Lung (tissue), 12 donors: ENCODE data around the gene C2orf68. TPM values are rescaled to one million over a fixed set of nuclear protein-coding genes. Genes with fewer than 3 reads are reported as not detected.

ENCODE experiments used
- ATAC-seq: fragments of 200-7000 bp; cut with Tn5 transposase; one replicate; pipeline ENCODE4 v1.9.1; 2020; ENCODE audit warnings: moderate number of reproducible peaks; ENCODE audit not compliant: insufficient read depth, low FRiP score
- DNase-seq, 3 donors: peaks; one replicate each; pipeline ENCODE4 v3.0.0-alpha.2; 2013 to 2017
- H3K27ac ChIP-seq, 2 donors: one replicate each; pipeline ENCODE4 v1.5.1; 2013; ENCODE audit warnings: mild to moderate bottlenecking in 2 of 2, moderate library complexity in 2 of 2, control low read depth in 1 of 2, inconsistent platforms in 1 of 2, low read depth in 1 of 2, low read length in 1 of 2
- H3K27me3 ChIP-seq, 3 donors: one replicate each; pipeline ENCODE4 v1.5.1; 2013; ENCODE audit warnings: low read length in 2 of 3; ENCODE audit not compliant: control insufficient read depth in 3 of 3, insufficient read depth in 3 of 3
- H3K36me3 ChIP-seq, 4 donors: one replicate each; pipeline ENCODE4 v1.5.1; 2013; ENCODE audit warnings: low read length in 4 of 4, mild to moderate bottlenecking in 1 of 4, moderate library complexity in 1 of 4; ENCODE audit not compliant: control insufficient read depth in 4 of 4, insufficient read depth in 4 of 4
- H3K4me1 ChIP-seq, 5 donors: one replicate each; pipeline ENCODE4 v1.5.1; 2013; ENCODE audit warnings: low read length in 5 of 5, mild to moderate bottlenecking in 2 of 5, moderate library complexity in 1 of 5; ENCODE audit not compliant: control insufficient read depth in 5 of 5, insufficient read depth in 5 of 5
- H3K4me3 ChIP-seq: one replicate; pipeline ENCODE4 v1.5.1; 2013; ENCODE audit warnings: mild to moderate bottlenecking, control low read depth, moderate library complexity
- H3K9ac ChIP-seq, 2 donors: one replicate each; pipeline ENCODE4 v1.5.1; 2013; ENCODE audit warnings: low read length in 2 of 2, control low read depth in 1 of 2; ENCODE audit not compliant: insufficient read depth in 1 of 2
- H3K9me3 ChIP-seq, 4 donors: one replicate each; pipeline ENCODE4 v1.5.1; 2013; ENCODE audit warnings: low read length in 3 of 4, mild to moderate bottlenecking in 1 of 4, moderate library complexity in 1 of 4; ENCODE audit not compliant: control insufficient read depth in 4 of 4, insufficient read depth in 3 of 4
- CTCF ChIP-seq: IDR thresholded peaks from 2 replicates; pipeline ENCODE4 v1.5.1; 2012; ENCODE audit warnings: mild to moderate bottlenecking; ENCODE audit errors: control extremely low read depth, extremely low read depth
- WGBS, 2 donors: extraction: QIAGEN DNeasy Blood & Tissue Kit; methylation state at CpG; one replicate each; pipeline ENCODE4 v1.1.7; 2013; 5-methylcytosine and 5-hydroxymethylcytosine counted together
- polyA plus RNA-seq, 2 donors: library from polyadenylated mRNA; stranded (reverse); fragments of 200-250 nt; gene quantifications; one replicate each; pipeline ENCODE4 v1.2.1, GENCODE V29; 2013
- total RNA-seq, 2 donors: library from RNA; depleted of rRNA in 1 of 2; stranded (reverse); fragments of >200 nt in 1 of 2; gene quantifications; one replicate each; pipeline ENCODE4 v1.2.1, GENCODE V29; 2014 to 2021
- donor health status: control.
- donor health status: control.
- donor health status: Bipolar disorder and iron deficiency.
- donor health status: healthy.
- donor health status: DM: yes; HTN: yes; CAD: no.

The C2orf68 gene
- total and polyA plus RNA-seq, 4 donors: 23.2 to 51.9 (median 40.7) TPM

DNA sequence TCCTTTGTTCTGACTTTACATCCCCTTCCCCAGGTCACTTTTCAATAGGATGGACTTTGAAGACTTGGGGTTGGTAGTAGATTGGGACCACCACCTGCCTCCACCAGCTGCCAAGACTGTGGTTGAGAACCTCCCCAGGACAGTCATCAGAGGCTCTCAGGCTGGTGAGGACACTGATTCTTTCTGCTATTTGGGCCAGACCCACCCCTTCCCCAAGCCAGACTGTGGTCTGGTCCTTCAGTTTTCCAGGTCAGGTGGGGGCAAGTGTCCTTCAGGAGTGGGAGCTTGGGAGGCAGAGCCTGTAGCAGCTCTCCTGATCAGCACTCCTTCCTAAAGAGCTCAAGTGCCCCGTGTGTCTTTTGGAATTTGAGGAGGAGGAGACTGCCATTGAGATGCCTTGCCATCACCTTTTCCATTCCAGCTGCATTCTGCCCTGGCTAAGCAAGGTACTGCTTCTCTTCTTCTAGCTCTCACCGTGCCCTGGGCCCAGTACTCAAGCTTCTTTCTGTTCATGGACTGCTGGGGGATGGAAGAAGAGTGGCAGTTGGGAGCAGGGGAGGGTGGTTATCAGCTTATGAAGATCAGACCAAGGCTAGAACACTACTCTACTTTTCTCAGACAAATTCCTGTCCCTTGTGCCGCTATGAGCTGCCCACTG lies 15.3 kb downstream of the C2orf68 start:
- no peak for TF ChIP-seq CTCF

DNA sequence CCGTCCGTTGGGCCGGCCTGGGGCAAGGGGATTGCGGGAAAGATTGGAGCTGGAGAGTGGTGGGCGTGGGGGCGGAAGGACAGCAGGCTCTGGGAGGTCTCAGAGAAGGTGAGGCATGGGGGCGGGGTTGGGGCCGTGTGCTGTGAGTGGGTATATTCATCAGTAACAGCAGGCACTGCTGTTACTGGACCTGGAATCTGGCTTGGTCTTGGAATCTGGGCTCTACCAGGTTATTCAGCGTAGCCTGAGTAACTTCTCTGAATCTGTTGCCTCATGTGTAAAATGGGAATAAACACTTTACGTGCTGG lies 15.9 kb downstream of the C2orf68 start:
- Histone ChIP-seq H3K27ac (peak overlapping the region; percentile 86 to 89), H3K27me3 (no peaks in the 10 kb centered on the region), H3K9me3 (no peaks in the 10 kb centered on the region), H3K4me3 (peak overlapping the region; percentile 77), H3K4me1 (peaks cover 9 to 22% (median 17%) of the 10 kb centered on the region in 5 donors), H3K9ac (peak overlapping the region; percentile 63 to 88), H3K36me3 (peaks cover 0 to 39% (median 12%) of the 10 kb centered on the region in 4 donors)
- ATAC-seq: no peak
- TF ChIP-seq CTCF: no peak
- WGBS, 2 donors: 2 to 3% methylated on average over 10 of the region's 10 CpGs
- DNase-seq: no peak

More for the DNA sequence above, 15.3 kb downstream of the C2orf68 start:
- Histone ChIP-seq H3K9me3 (no peaks in the 10 kb centered on the region), H3K4me3 (no peak overlapping the region), H3K27me3 (no peaks in the 10 kb centered on the region), H3K9ac (peak overlapping the region; percentile 63 to 88), H3K27ac (no peak overlapping the region), H3K36me3 (peaks cover 0 to 37% (median 12%) of the 10 kb centered on the region in 4 donors), H3K4me1 (peaks cover 9 to 21% (median 17%) of the 10 kb centered on the region in 5 donors)
- ATAC-seq: no peak
- no peak for DNase-seq
- WGBS, 2 donors: 67 to 72% methylated on average over 3 of the region's 3 CpGs

- DNase-seq (peak; percentile 97 to 100 (median 99)), ATAC-seq (peak; percentile 96)
- H3K9ac ChIP-seq: peak within 1 kb of the TSS; percentile 80 to 88
- peaks cover 0 to 39% (median 12%) of the 10 kb centered on the region in 4 donors for H3K36me3 ChIP-seq
- peak within 1 kb of the TSS; percentile 77 for H3K4me3 ChIP-seq
- no peak for TF ChIP-seq CTCF
- H3K4me1 ChIP-seq: peaks cover 9 to 27% (median 23%) of the 10 kb centered on the region in 5 donors
- H3K27ac ChIP-seq: peak within 1 kb of the TSS; percentile 89 to 93
- WGBS, 2 donors: 0% methylated on average over 47 of the region's 47 CpGs
- H3K9me3 ChIP-seq: no peaks in the 10 kb centered on the region
- H3K27me3 ChIP-seq: no peaks in the 10 kb centered on the region
Measured at GRCh38 chr2:85595301-85596025, 16.4 kb downstream of the C2orf68 start, which contains the start of gene RNF181. Gene RNF181, plus strand, starts transcription at chr2:85595745. Its CDS starts 19 bp downstream, at chr2:85595764.
